GM19328 (cell line): ENCODE measurements around the gene ZNF408.
"Not testable (repeated sequence)": the region's sequence is repeated elsewhere in the genome, so short reads cannot be mapped to it uniquely, and the experiment has no call there.

Experiments used
- ATAC-seq: cut with Tn5 transposase; IDR thresholded peaks from one replicate; pipeline ENCODE4 v1.9.1; 2021; ENCODE audit warnings: mild to moderate bottlenecking, moderate library complexity; ENCODE audit not compliant: unreplicated experiment

ZNF408 gene

DNA sequence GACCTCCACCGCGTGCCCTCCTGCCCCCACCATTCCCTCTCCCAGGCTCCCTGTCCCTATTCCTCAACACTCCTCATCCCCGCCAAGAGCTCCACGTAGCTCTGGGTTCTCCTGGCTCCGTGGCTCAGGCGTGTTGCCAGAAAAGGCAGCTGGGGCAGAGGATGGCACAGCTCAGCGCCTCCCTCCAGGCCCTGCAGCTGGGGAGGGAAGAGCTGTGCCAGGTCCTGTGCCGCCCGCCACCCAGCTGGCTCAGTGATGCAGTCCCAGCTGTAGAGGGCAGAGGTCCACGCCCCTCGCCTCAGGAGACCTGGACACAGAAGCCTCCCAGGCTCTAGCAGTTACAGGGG is 4.6 kb upstream of the ZNF408 start:
- no peak for ATAC-seq

DNA sequence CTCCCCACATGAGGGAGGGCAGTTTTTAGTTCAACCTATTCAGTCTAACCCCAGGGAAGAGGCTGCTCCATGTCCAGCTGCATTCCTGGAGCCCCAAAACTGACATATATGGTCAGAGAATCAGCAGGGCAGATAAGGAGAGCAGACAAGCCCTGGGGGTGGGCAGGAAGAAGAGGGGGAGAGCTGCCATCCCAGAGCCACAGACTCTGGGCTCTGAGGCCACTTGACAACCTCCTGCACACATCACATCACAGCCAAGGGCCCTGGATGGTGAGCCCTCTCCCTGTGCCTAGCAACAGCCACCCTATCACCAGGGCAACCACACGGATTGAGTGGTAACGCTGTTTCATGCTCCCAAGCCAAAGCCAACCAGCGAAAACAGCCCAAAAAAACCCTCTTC is 3.5 kb upstream of the ZNF408 start:
- ATAC-seq: no peak

DNA sequence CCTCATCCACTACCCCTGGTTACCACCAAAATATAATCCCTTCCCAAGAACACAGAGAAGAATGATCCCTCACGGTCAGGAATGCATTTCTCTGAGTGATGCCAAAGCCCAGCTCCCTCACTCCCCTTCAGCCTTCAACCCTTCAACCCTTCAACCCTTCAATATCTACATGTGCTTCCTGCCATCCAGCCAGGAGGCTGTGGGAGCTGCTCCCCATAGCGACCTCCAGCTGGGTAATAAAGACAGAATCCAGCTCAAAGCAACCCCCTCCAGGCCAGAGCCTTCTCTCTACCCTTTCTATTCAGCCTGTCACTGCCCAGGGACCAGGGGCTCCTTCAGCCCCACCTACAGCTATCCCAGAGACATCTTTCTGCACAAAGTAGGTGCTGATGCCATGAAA is 3.1 kb upstream of the ZNF408 start:
- no peak for ATAC-seq

DNA sequence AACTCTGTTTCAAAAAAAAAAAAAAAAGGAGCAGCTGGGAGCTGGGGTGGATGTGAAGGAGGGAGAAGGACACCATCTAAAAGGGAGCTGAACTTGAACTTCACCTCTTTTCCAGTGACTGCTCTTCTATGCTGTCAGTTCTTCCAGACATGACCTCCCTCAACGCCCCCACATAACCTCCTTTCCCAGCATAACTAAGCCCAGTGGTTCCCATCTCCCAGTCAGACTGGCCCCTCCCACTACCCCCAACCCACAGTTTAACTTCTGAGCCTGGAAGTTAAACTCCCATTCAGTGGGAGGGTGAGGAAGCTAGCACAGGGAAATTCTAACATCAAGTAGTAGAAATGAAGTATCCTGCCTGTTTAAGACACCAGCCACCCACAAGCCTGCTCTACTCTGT is 2.2 kb upstream of the ZNF408 start:
- ATAC-seq: no peak

DNA sequence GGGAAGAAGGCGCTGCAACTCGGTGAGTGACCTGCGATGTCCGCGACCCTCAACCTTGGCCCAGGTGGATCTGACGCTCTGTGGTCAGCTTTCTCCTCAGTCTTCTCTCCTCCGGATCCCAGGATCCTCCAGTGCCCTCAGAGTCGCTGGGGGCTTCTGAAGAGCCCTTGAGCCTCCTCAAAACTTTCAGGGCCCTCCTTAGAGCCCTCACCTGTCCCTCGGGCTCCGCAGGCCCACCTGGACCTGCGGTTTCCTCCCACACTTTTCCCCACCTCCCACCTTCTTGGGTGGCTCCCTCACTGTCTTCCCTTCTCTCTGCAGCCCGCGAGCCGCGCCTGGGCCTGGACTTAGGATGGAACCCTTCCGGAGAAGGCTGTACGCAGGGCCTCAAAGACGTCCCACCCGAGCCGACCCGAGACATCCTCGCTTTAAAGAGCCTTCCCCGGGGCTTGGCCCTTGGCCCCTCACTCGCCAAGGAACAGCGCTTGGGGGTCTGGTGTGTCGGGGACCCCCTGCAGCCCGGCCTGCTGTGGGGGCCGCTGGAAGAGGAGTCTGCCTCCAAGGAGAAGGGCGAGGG is 335 bp downstream of the ZNF408 start:
- ATAC-seq: no peak

DNA sequence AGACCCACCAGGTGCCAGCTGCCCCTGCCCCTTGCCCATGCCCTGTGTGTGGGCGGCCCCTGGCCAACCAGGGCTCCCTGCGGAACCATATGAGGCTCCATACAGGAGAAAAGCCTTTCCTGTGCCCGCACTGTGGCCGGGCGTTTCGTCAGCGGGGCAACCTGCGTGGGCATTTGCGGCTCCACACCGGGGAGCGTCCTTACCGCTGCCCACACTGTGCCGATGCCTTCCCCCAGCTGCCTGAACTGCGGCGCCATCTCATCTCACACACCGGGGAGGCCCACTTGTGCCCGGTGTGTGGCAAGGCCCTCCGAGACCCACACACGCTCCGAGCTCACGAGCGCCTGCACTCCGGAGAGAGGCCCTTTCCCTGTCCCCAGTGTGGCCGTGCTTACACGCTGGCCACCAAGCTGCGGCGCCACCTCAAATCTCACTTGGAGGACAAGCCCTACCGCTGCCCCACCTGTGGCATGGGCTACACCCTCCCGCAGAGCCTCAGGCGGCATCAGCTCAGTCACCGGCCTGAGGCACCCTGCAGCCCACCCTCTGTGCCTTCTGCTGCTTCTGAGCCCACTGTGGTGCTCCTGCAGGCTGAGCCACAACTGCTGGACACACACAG is 4.3 kb downstream of the ZNF408 start:
- no peak for ATAC-seq

DNA sequence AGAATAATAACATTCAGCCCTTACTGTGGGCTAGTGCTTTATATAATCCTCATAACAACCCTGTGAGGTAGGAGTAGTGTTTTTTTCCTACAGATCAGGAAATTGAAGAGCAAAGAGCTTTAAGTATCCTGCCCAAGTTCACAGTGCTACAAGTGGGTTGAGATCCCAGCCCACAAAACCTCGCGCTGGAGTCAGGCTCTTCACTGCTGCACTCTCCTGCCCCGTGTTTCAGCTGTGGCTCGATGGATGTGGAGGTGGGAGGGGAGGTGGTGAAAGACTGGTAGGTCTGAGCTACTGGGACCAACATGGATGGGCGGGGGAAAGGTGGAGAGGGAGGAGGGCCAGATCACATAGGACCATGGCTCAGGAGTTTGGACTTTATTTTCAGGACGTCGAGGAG is 6.1 kb downstream of the ZNF408 start:
- ATAC-seq: no peak

DNA sequence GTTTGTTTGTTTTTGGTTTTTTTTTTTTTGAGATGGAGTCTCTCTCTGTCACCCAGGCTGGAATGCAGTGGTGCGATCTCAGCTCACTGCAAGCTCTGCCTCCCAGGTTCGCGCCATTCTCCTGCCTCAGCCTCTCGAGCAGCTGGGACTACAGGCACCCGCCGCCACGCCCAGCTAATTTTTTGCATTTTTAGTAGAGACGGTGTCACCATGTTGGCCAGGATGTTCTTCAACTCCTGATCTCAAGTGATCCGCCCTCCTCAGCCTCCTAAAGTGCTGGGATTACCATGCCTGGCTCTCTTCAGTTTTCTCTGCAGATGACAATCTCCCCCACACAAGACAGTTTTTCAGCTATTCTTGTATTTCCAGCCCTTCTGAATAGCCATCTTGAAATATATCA is 8.5 kb downstream of the ZNF408 start:
- ATAC-seq: not testable (repeated sequence)

DNA sequence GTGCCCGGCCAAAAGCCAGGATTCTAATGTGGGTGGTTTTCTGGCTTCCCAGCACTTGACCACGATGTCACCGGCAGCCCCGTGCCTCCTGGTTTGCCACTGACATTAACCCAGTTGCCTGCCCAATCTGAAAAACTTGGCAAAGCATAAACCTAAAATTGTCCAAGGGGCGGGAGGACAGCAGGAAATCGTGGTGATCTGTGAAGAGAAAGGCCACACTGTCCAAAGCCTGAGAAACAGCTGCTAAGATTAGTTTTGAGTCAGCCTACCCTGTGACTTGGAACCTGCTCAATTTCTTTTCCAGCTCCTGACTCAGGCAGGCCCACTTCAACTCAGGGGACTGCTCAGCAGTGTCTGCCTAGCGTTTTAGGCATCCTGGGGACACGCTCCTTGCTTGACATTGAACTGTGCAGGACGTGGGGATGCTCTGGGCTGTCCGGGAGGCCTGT is 10.0 kb downstream of the ZNF408 start:
- no peak for ATAC-seq

DNA sequence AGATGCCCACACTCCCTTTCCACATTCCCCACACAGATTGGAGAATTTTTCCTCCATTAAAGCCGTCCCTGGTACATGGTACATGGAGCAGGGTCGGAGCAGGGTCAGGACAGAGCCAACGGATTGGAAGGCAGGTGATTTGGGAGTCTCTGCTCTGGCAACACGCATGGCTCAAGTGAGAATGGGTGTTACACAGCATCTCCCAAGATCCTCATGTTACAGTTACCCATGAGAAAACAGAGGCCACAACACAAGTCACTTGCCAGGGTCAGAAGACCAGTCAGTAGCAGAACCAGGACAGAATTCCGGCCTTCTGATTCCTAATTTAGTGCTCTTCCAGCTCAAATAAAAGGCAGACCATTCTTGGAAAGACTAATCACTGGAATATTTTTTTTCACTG is 10.5 kb downstream of the ZNF408 start:
- ATAC-seq: no peak

DNA sequence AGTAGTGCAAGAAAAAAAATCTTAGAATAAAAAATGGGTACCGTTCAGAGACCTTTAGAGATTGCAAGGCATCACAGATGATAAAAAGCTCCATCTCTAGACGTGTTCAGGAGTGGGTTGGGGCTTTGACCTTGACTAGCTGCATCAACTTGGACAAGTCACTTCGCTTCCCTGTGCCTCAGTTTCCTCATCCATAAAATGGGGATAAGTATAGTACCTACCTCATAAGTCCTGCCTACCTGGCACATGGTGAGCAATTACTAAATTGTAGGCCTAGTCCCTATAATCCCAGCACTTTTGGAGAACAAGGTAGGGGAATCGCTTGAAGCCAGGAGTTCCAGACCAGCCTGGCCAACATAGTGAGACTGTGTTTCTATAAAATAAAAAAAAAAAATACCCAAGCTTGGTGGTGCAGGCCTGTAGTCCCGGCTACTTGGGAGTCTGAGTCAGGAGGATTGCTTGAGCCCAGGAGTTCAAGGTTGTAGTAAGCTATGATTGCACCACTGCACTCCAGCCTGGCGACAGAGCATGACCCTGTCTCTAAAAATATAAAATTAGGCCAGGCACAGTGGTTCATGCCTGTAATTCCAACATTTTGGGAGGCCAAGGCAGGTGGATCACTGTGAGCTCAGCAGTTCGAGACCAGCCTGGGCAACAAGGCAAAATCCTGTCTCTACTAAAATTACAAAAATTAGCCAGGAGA is 12.2 kb downstream of the ZNF408 start:
- ATAC-seq: no peak

DNA sequence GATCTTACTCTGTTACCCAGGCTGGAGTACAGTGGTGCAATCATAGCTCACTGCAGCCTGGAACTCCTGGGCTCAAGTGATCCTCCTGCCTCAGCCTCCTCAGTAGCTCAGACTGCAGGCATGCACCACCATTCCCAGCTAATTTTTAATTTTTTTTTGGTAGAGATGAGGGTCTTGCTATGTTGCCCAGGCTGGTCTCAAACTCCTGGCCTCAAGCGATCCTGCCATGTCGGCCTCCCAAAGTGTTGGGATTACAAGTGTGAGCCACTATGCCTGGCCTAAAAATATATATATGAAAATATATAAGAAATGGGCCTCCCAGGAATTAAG is 17.0 kb downstream of the ZNF408 start:
- ATAC-seq: not testable (repeated sequence)

DNA sequence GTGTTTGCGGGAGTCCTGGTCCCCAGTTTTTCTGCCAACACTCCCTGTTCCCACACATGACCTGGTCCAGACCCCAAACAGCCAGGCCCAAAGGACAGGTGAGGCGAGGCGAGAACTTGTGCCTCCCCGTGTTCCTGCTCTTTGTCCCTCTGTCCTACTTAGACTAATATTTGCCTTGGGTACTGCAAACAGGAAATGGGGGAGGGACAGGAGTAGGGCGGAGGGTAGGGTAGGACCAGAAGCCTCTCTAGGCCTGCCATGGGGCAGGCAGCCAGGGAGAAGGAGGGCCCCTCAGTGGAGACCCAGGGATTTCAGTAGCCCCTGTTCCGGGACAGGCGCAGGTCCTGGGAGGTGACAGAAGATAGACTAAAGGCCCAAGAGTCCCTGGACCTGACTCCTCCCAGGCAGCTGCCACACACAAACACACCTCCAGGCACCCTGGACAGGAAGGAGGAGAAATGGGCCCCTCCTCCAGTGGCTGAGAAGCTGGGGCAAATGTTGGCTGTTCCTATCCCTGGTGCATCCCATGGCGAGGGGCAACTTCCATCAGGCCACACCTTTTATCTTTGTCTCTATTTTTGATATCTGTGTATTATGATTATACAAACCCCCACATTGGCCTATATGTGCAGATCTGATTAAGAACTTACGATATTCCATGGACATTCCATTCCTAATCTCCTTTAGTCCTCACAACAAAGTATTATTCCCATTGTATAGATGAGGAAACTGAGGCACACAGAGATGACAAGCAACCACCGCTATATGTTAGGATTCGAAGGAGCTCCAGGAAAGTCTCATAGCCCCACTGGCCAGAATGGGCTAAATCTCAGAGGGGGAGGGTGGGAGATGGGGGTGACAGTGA is 17.6 kb downstream of the ZNF408 start:
- no peak for ATAC-seq

DNA sequence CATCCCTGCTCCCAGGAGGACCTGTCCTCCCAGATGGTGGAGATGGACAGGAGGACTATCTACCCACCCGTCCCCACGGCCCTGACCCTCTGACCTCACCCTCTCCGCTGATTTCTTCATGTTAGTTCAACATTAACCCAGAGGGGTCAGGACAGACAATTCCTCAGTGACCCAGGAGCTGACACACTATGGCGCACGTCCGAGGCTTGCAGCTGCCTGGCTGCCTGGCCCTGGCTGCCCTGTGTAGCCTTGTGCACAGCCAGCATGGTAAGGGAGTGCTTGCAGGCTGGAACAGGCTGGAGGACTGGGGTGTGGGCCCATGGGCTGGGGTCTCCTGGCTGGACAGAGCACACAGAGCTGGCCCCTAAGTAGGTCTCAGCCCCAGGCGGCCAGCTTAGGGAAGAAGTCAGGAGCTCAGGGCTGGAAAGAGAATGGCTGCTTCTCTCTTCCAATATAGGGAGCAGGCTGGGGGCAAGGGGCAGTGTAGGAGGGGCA is 18.3 kb downstream of the ZNF408 start, which contains the start of gene F2:
TSS of gene F2 (plus strand) at position 166 of the 495 bp plus-strand sequence. CDS start at position 189, 23 bp downstream.
- ATAC-seq: no peak

DNA sequence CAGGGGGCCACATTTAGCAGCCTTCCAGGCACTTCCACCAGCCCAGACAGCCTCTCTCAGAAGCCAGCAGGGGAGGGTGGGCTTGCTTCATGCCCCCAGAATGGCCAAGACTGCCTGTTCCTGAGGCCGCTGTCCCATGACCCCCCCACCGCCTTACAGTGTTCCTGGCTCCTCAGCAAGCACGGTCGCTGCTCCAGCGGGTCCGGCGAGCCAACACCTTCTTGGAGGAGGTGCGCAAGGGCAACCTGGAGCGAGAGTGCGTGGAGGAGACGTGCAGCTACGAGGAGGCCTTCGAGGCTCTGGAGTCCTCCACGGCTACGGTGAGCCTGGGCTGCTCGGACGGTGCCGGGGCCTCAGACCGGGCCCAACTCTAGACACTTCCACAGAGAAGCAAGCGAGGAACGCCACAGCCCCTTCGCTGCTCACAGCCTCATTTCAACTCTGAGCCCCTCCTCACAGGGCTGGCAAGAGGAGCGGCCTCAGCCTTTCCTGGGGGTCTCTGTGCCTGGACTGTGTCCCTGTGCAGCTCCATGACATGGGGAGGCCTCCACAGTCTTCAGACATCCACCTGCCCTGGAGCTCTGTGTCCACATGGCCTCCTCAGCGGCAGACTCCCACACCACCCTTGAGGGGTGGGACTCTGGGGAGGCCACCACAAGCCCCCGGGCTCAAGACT is 18.9 kb downstream of the ZNF408 start:
- ATAC-seq: no peak

DNA sequence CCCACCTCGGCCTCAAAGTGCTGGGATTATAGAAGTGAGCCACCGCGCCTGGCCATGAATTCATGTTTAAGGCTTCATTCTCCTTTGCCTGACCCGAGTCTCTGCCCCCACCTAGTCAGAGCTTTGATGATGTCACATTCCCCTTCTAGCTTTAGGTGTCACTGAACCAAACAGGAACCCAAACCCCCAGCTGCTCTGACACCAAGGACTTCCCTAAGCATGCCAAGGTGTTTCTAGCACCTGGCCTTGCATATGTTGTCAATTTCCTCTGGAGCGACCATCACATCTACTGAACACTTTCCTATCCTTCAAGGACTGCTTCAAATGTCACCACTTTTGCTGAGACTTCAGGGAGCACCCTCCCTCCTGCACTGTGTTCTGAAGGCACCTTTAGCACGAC is 20.5 kb downstream of the ZNF408 start:
- ATAC-seq: no peak

DNA sequence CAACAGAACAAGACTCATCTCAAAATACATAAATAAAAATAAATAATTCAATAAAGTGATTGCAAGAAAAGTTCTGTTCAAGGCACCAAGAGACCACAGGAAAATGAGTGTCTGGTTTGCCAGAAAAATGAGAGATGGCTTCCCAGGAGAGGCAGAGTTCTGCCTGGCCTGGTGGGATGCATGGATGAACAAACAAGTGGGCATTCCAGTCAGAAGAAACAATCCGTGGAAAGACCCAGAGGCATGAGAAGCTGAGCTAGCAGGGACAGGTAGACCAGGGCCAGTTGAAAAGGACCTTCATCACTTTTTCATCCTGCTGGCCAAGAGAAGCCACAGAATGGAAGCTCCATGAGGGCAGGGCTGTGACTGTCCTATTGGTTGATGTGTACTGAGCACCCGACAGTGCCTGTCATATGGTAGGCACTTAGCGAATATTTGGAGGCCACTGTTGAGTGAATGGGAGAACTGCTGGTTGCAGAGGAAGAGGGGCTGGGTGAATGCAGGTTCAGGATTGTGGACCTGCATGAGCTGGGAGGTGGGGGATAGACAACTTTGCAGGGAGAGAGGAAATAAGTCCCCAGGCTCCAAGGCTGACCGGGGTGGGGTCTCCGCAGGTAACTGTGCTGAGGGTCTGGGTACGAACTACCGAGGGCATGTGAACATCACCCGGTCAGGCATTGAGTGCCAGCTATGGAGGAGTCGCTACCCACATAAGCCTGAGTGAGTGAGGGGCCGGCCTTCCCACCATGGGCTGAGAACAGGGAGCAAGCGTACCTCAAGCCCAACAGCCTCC is 21.9 kb downstream of the ZNF408 start:
- ATAC-seq: no peak

DNA sequence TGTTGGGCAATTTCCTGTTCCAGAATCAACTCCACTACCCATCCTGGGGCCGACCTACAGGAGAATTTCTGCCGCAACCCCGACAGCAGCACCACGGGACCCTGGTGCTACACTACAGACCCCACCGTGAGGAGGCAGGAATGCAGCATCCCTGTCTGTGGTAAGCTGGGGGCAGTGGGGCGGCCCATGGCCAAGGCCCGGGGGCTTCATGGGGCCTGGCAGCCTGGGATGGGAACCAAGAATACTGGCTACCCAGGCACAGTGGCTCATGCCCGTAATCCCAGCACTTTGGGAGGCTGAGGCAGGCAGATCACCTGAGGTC is 22.5 kb downstream of the ZNF408 start:
- no peak for ATAC-seq

DNA sequence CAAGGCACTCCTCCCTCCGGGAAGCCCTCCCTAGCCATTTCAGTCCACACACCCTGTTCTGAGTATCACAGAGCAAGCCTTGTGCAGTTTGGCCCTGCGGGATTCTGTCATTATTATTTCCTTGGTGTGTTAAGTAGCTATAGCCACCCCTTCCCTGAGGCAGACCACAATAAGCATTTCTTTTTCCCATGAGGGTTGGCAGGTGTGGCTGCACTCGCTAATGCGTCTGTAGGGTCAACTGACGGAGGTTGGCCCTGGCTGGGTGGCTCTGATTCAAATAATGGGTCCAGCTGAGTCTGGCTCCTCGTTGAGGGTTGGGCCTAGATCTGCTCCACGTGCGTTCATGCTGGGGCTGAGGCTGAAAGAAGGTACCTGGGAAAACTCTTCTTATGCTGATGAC is 23.3 kb downstream of the ZNF408 start:
- no peak for ATAC-seq
